ENCODE results near the gene PATJ.

PATJ gene

DNA sequence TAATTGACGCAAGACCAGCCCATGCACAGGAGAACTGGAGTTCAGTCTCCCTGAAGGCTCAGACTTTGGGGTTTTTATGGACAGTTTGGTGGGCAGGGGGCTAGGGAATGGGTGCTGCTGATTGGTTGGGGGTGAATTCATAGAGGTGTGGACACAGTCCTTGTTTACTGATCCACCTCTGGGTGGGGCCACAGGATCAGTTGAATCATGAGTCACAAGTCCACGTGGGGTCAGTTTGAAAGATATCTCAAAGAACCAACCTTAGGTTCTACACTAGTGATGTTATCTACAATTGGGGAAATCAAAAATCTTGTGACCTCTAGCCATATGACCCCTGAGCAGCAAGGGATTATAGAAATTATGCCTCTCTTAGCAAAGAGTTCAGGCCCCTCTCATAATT lies 324.4 kb downstream of the PATJ start:
- TF ChIP-seq, protein P1, sequence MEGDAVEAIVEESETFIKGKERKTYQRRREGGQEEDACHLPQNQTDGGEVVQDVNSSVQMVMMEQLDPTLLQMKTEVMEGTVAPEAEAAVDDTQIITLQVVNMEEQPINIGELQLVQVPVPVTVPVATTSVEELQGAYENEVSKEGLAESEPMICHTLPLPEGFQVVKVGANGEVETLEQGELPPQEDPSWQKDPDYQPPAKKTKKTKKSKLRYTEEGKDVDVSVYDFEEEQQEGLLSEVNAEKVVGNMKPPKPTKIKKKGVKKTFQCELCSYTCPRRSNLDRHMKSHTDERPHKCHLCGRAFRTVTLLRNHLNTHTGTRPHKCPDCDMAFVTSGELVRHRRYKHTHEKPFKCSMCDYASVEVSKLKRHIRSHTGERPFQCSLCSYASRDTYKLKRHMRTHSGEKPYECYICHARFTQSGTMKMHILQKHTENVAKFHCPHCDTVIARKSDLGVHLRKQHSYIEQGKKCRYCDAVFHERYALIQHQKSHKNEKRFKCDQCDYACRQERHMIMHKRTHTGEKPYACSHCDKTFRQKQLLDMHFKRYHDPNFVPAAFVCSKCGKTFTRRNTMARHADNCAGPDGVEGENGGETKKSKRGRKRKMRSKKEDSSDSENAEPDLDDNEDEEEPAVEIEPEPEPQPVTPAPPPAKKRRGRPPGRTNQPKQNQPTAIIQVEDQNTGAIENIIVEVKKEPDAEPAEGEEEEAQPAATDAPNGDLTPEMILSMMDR (IDR thresholded peaks at IDR 0.05; ENCODE audit: insufficient read depth, low read depth, low read length, missing control alignments) = no peak
- H3K4me3 ChIP-seq (ENCODE audit: low read length) = no peak overlapping the region
- DNase-seq (ENCODE audit: low read depth) = peak; percentile 24

DNA sequence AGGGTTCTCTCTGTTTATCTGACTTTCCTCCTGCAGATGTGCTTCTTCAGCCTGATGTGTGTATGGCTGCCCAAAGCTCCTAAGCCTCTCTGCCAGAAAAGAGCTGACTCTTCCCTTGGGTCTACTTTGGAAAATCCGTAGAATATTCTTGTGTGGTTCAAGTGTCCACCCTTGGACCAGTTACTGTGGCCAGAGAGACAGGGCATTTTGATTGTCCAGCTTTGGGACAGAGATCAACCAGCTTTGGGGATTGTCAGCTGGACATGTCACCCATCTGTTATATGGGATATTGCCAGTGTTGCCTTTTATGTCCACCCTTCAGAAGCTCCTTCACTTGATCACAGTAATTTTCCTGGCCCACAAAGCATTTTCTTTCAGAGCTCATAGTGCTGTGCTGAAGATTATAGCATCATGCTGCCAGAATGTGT lies 326.1 kb downstream of the PATJ start:
- TF ChIP-seq, protein P1 (IDR thresholded peaks at IDR 0.05; ENCODE audit: insufficient read depth, low read depth, low read length, missing control alignments) = no peak
- DNase-seq (ENCODE audit: low read depth) = no peak
- no peak overlapping the region for H3K4me3 ChIP-seq (ENCODE audit: low read length)

DNA sequence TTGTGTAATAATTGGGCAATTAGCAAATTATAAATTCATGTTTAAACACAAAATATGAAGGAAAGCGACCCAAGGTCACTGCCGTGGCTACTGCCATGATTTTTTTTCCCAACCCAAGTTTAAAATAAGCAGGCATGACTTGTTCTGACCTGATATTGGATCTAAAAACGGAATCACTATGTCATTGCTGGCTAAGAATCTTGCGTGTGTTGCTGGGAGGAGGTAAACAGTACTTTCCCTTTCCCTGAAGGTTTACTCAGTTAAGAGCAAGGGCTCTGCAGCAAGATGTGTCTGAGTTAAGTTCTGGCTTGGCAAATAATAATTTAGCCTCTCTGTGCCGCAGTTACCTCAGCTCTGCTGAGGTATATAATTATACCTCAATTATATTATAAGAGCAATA lies 326.7 kb downstream of the PATJ start:
- TF ChIP-seq, protein P1 (IDR thresholded peaks at IDR 0.05; ENCODE audit: insufficient read depth, low read depth, low read length, missing control alignments) = no peak
- DNase-seq (ENCODE audit: low read depth) = peak; percentile 77
- no peak overlapping the region for H3K4me3 ChIP-seq (ENCODE audit: low read length)

DNA sequence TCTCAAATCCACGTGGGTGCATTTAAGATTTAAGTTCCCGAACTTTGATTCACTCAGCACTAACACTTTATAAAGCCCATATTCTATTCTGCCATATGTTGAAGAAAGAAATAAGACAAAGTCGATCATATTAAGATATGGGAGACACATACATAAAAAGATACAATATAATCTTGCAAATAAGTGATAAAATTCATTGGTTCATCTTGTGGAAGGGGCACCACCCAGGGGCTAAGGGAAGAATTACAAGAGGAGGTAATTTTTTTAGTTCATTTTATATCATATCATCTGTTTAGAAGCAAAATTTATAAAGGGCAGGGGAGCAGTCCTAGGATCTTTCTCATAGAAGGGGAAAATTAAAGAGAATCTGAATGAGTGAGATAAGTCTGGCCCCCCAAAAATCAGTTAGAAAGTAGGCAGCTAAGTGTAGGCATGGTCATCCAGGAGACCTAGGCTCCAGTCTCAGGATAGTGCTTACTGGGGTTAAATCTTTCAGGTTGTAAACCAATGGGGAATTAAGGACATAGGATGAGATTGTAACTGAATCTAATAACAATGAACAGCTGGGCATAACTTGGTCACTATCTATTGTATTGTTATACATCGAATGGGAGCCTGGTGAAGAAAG lies 328.2 kb downstream of the PATJ start:
- DNase-seq (ENCODE audit: low read depth) = no peak
- no peak overlapping the region for H3K4me3 ChIP-seq (ENCODE audit: low read length)
- TF ChIP-seq, protein P1 (IDR thresholded peaks at IDR 0.05; ENCODE audit: insufficient read depth, low read depth, low read length, missing control alignments) = peak; percentile 39

DNA sequence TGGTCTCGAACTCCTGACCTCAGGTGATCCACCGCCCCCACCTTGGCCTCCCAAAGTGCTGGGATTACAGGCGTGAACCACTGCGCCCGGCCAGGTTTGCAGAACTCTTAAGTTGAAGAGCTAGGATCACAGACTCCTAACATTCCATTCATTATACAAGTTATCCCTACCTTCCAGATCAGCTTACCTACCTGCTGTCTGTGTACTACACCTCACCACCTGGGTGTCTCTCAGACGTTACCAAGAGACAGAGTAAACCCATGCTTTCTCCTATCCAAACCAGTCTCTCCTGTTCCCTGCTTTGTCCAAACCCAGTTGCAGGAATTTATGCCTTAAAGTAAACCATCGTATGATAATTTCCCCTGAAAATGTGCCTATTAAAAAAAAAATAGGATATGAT lies 329.4 kb downstream of the PATJ start:
- DNase-seq (ENCODE audit: low read depth) = no peak
- TF ChIP-seq, protein P1 (IDR thresholded peaks at IDR 0.05; ENCODE audit: insufficient read depth, low read depth, low read length, missing control alignments) = no peak
- H3K4me3 ChIP-seq (ENCODE audit: low read length) = no peak overlapping the region

DNA sequence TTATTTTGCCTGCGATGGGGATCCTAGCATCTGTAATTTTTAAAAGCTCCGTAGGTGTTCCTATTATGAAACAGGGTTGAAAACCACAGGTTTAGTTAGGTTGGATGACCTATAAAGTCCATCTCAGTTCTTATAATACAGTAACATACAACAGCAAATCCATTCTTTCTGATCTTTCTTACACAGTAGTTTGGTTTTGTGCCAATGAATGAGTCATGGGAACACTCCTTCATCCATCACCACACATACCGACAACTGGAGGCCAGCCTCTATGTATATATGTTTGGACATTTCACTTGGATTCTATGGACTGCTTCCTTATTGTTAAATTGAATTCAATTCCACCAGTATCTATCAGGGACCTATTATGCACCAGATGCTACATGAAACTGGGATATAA lies 334.0 kb downstream of the PATJ start:
- no peak overlapping the region for H3K4me3 ChIP-seq (ENCODE audit: low read length)
- TF ChIP-seq, protein P1 (IDR thresholded peaks at IDR 0.05; ENCODE audit: insufficient read depth, low read depth, low read length, missing control alignments) = no peak
- DNase-seq (ENCODE audit: low read depth) = peak; percentile 96

DNA sequence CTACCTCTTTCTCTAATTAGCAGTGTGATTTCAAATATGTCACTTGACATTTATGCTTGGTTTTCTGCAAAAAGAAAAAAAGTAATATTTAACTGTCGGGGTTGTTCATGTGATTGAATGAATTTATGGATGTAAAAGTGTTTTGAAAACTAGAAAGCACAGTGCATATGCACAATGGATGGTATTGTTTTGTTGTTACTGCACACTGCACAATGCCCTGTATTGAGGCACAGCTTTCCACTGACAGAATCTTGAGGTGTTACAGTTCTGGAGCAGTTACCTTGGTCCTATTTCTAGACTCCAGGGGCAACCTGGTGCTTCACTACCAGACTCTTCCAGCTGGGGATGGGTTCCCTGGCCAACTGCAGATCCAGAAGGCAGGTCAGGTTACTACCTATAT lies 335.5 kb downstream of the PATJ start:
- no peak for DNase-seq (ENCODE audit: low read depth)
- no peak overlapping the region for H3K4me3 ChIP-seq (ENCODE audit: low read length)
- TF ChIP-seq, protein P1 (IDR thresholded peaks at IDR 0.05; ENCODE audit: insufficient read depth, low read depth, low read length, missing control alignments) = no peak

Measured in epithelial cell of esophagus (primary cell).